ENCODE measurements around the gene MICALL2. TPM values are rescaled to one million over a fixed set of nuclear protein-coding genes. Genes with fewer than 3 reads are reported as not detected.

Gene MICALL2
- total and polyA plus RNA-seq, 12 donors: 7.9 to 1,057 (median 77.7) TPM

DNA sequence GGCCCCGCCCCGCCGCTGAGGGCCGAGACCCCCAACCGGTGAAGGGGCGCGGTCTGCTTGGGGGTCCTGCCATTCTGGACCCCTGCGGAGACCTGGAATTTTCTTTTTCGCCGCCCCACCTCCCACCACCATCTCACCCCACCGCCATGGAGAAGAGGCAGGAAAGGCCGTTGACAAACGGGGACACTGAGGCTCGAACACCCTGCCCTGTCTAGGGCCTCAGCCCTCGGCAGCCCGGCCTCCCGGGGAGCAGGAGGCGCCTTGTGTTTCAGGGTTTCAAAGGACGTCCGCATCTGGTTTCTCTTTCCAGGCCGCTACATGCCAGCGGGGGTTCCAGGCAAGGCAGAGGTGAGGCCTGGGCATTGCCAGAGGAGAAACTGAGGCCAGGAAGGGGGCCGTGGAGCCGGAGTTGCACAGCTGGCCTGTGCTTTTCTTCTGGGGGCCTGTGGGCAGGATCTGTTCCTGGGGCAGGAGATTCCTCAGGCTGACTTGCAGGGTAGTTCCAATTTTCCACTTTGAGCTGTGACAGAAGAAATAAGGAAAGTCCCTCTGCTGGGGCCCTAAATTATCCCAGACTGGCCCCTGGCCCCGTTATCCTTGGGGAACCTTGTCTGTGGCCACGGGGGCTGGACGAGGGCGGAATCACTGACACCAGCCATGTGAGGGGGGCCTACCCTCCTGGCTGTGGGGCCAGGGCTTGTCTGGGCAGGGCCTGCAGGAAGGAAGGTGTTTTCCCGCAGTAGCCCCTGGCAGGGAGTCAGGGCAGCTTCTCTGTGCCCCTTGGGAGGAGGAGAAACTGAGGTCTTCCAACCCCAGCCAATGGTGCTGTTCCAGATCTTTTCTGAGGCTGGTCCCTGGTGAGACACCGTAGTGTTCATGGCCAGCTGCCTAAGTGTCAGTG is 900 bp upstream of the MICALL2 start:
- Histone ChIP-seq H3K36me3 (replicated peaks in 1 of 2) (no peaks in the 10 kb centered on the region), H3K4me3 (peak overlapping the region in 2 of 4 donors; percentile 24 to 63), H3K9me3 (replicated peaks in 1 of 3) (no peaks in the 10 kb centered on the region), H3K4me1 (replicated peaks in 1 of 2) (peaks cover 54 to 65% of the 10 kb centered on the region in 2 donors), H3K27ac (peak overlapping the region; percentile 47 to 97 (median 82)), H3K27me3 (no peaks in the 10 kb centered on the region)
- DNase-seq: peak in 6 of 7 donors; percentile 50 to 70 (median 55)
- 5 to 17% (median 9%) methylated on average over 4 to 30 of the region's 30 CpGs for WGBS, 4 donors
- intact Hi-C loops (cut with DNase I): no loop called here
- TF ChIP-seq POLR2A (IDR thresholded peaks at IDR 0.05): no peak
- TF ChIP-seq, protein P1, sequence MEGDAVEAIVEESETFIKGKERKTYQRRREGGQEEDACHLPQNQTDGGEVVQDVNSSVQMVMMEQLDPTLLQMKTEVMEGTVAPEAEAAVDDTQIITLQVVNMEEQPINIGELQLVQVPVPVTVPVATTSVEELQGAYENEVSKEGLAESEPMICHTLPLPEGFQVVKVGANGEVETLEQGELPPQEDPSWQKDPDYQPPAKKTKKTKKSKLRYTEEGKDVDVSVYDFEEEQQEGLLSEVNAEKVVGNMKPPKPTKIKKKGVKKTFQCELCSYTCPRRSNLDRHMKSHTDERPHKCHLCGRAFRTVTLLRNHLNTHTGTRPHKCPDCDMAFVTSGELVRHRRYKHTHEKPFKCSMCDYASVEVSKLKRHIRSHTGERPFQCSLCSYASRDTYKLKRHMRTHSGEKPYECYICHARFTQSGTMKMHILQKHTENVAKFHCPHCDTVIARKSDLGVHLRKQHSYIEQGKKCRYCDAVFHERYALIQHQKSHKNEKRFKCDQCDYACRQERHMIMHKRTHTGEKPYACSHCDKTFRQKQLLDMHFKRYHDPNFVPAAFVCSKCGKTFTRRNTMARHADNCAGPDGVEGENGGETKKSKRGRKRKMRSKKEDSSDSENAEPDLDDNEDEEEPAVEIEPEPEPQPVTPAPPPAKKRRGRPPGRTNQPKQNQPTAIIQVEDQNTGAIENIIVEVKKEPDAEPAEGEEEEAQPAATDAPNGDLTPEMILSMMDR (IDR thresholded peaks at IDR 0.05): no peak

DNA sequence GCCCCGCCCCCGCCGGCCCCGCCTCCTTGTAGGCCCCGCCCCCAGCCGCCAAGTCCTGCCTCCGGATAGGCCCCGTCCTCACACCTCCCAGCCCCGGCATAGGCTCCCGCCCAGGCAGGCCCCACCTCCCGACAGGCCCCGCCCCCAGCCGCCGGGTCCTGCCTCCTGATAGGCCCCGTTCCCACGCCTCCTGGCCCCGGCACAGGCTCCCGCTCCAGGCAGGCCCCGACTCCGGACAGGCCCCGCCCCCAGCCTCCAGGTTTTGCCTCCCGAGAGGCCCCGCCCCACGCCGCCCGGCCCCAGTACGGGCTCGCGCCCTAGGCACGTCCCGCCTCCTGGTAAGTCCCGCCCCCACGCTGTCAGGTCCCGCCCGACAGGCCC is 232 bp upstream of the MICALL2 start:
- peak; percentile 99 to 100 (median 100) for DNase-seq
- no peaks in the 10 kb centered on the region for H3K36me3 ChIP-seq (replicated peaks in 1 of 2)
- peak overlapping the region in 4 of 5 donors; percentile 82 to 97 (median 86) for H3K27ac ChIP-seq
- H3K4me3 ChIP-seq: peak overlapping the region in 2 of 4 donors; percentile 47 to 91
- TF ChIP-seq, protein P1 (IDR thresholded peaks at IDR 0.05): no peak
- TF ChIP-seq POLR2A (IDR thresholded peaks at IDR 0.05): no peak
- no peaks in the 10 kb centered on the region for H3K27me3 ChIP-seq
- intact Hi-C loops (cut with DNase I): no loop called here
- no peaks in the 10 kb centered on the region for H3K9me3 ChIP-seq (replicated peaks in 1 of 3)
- H3K4me1 ChIP-seq (replicated peaks in 1 of 2): peaks cover 60 to 72% of the 10 kb centered on the region in 2 donors
- WGBS, 4 donors: 0 to 1% methylated on average over 26 to 35 of the region's 35 CpGs; no CpG with 5 or more reads in 2 of the 4 donors

- Histone ChIP-seq H3K36me3 (replicated peaks in 1 of 2) (no peaks in the 10 kb centered on the region), H3K4me1 (replicated peaks in 1 of 2) (peaks cover 60 to 75% of the 10 kb centered on the region in 2 donors), H3K4me3 (peak overlapping the region; percentile 47 to 91 (median 65)), H3K9me3 (replicated peaks in 1 of 3) (no peaks in the 10 kb centered on the region), H3K27ac (peak overlapping the region; percentile 60 to 97 (median 75)), H3K27me3 (no peaks in the 10 kb centered on the region)
- WGBS, 4 donors: 16 to 20% (median 19%) methylated on average over 8 to 23 of the region's 23 CpGs
- intact Hi-C loops (cut with DNase I): no loop called here
- peak in 2 of 7 donors; percentile 39 to 41 for DNase-seq
- TF ChIP-seq, protein P1 (IDR thresholded peaks at IDR 0.05): peak in 1 of 6 experiments; percentile 8
- TF ChIP-seq POLR2A (IDR thresholded peaks at IDR 0.05): no peak
Measured at GRCh38 chr7:1457949-1458682, 1.2 kb downstream of the MICALL2 start.

Data from adrenal gland (tissue), 12 donors.